Hepatocyte (in vitro differentiated cells): Measurements from ENCODE around the gene MT3. TPM values are rescaled to one million over a fixed set of nuclear protein-coding genes. Genes with fewer than 3 reads are reported as not detected.

Source experiments
- DNase-seq: peaks from one replicate; pipeline ENCODE4 v3.0.0-alpha.2; 2016; ENCODE audit warnings: low spot score
- H2AFZ ChIP-seq: fragments of 200-600 bp; sonication (generic); 2 replicates; pipeline ENCODE4 v1.6.0; 2016; ENCODE audit warnings: antibody characterized with exemption, mild to moderate bottlenecking
- H3K27ac ChIP-seq: fragments of 200-600 bp; sonication (generic); 2 replicates; pipeline ENCODE4 v1.5.1; 2016; ENCODE audit warnings: mild to moderate bottlenecking
- H3K27me3 ChIP-seq: fragments of 200-600 bp; sonication (generic); 2 replicates; pipeline ENCODE4 v1.6.1; 2016
- H3K36me3 ChIP-seq: fragments of 200-600 bp; sonication (generic); replicated peaks from 2 replicates; pipeline ENCODE4 v1.5.1; 2016; ENCODE audit warnings: low read depth; ENCODE audit not compliant: insufficient read depth
- H3K4me1 ChIP-seq: fragments of 200-600 bp; sonication (generic); 2 replicates; pipeline ENCODE4 v1.5.1; 2016; ENCODE audit warnings: mild to moderate bottlenecking, moderate library complexity; ENCODE audit not compliant: insufficient read depth
- H3K4me2 ChIP-seq: fragments of 200-600 bp; sonication (generic); 2 replicates; pipeline ENCODE4 v1.6.0; 2016
- H3K4me3 ChIP-seq: fragments of 200-600 bp; sonication (generic); 2 replicates; pipeline ENCODE4 v1.5.1; 2016; ENCODE audit warnings: mild to moderate bottlenecking
- H3K79me2 ChIP-seq: fragments of 200-600 bp; sonication (generic); 2 replicates; pipeline ENCODE4 v1.6.0; 2017; ENCODE audit warnings: mild to moderate bottlenecking
- H3K9me2 ChIP-seq: fragments of 200-600 bp; sonication (generic); replicated peaks from 2 replicates; pipeline ENCODE4 v1.6.0; 2017; ENCODE audit warnings: mild to moderate bottlenecking; ENCODE audit not compliant: insufficient read depth
- H3K9me3 ChIP-seq: fragments of 200-600 bp; sonication (generic); 2 replicates; pipeline ENCODE4 v1.5.1; 2016; ENCODE audit warnings: low read depth, mild to moderate bottlenecking
- H4K20me1 ChIP-seq: fragments of 200-600 bp; sonication (generic); 2 replicates; pipeline ENCODE4 v1.6.0; 2016; ENCODE audit warnings: mild to moderate bottlenecking; ENCODE audit not compliant: insufficient read depth, poor library complexity, severe bottlenecking
- EZH2 ChIP-seq: fragments of 200-600 bp; sonication (generic); IDR thresholded peaks from 2 replicates; pipeline ENCODE4 v1.6.1; 2016; ENCODE audit warnings: antibody characterized with exemption, mild to moderate bottlenecking, borderline replicate concordance
- EZH2phosphoT487 ChIP-seq: fragments of 200-600 bp; sonication (generic); IDR thresholded peaks from one replicate; pipeline ENCODE4 v1.6.1; 2018; ENCODE audit warnings: antibody characterized with exemption, mild to moderate bottlenecking, low read depth, moderate library complexity; ENCODE audit not compliant: unreplicated experiment, severe bottlenecking
- WGBS: methylation state at CpG from one replicate; pipeline ENCODE4 v1.1.6; 2016; ENCODE audit warnings: low lambda C conversion rate; ENCODE audit errors: missing lambda C conversion rate; 5-methylcytosine and 5-hydroxymethylcytosine counted together
- polyA plus RNA-seq: library from polyadenylated mRNA; unstranded; fragments of >200 nt; fragmentation: Nextera tagmentation; extraction: Ambion mirVana; gene quantifications from 2 replicates; pipeline ENCODE4 v1.2.1, GENCODE V29; 2016
- total RNA-seq: library from RNA; depleted of rRNA; stranded (reverse); fragments of >200 nt; gene quantifications from 2 replicates; pipeline ENCODE4 v1.2.3, GENCODE V29; 2014
- TF ChIP-seq, protein P1 (sequence below): fragments of 200-600 bp; sonication (generic); IDR thresholded peaks from 2 replicates; pipeline ENCODE4 v1.5.1; 2016; ENCODE audit warnings: antibody characterized with exemption, mild to moderate bottlenecking; ENCODE audit not compliant: poor library complexity

MT3 gene
- total and polyA plus RNA-seq, 2 experiments from 2014 or later, result not detected

GRCh38 chr16:56549744-56550385 lies 39.5 kb upstream of the MT3 start:
- WGBS, result 94% methylated on average over 5 of the region's 5 CpGs
- Histone ChIP-seq H3K9me2 (no peaks in the 10 kb centered on the region), H4K20me1 (no peaks in the 10 kb centered on the region), H3K27me3 (no peaks in the 10 kb centered on the region), H3K4me1 (no peaks in the 10 kb centered on the region), H3K79me2 (no peaks in the 10 kb centered on the region), H3K4me3 (no peak overlapping the region), H3K36me3 (no peaks in the 10 kb centered on the region), H3K4me2 (no peak overlapping the region), H2AFZ (no peak overlapping the region), H3K9me3 (no peaks in the 10 kb centered on the region), H3K27ac (no peak overlapping the region)
- TF ChIP-seq EZH2phosphoT487 (no peak), EZH2 (no peak)
- TF ChIP-seq, protein P1, sequence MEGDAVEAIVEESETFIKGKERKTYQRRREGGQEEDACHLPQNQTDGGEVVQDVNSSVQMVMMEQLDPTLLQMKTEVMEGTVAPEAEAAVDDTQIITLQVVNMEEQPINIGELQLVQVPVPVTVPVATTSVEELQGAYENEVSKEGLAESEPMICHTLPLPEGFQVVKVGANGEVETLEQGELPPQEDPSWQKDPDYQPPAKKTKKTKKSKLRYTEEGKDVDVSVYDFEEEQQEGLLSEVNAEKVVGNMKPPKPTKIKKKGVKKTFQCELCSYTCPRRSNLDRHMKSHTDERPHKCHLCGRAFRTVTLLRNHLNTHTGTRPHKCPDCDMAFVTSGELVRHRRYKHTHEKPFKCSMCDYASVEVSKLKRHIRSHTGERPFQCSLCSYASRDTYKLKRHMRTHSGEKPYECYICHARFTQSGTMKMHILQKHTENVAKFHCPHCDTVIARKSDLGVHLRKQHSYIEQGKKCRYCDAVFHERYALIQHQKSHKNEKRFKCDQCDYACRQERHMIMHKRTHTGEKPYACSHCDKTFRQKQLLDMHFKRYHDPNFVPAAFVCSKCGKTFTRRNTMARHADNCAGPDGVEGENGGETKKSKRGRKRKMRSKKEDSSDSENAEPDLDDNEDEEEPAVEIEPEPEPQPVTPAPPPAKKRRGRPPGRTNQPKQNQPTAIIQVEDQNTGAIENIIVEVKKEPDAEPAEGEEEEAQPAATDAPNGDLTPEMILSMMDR, result no peak
- DNase-seq, result no peak

- Histone ChIP-seq H4K20me1 (no peaks in the 10 kb centered on the region), H3K79me2 (no peaks in the 10 kb centered on the region), H3K36me3 (no peaks in the 10 kb centered on the region), H3K27ac (no peak overlapping the region), H3K4me3 (no peak overlapping the region), H3K9me2 (no peaks in the 10 kb centered on the region), H3K4me2 (no peak overlapping the region), H3K9me3 (no peaks in the 10 kb centered on the region), H2AFZ (no peak overlapping the region), H3K4me1 (no peaks in the 10 kb centered on the region), H3K27me3 (peaks cover 4% of the 10 kb centered on the region)
- no peak for DNase-seq
- WGBS, result 64% methylated on average over 11 of the region's 11 CpGs
- TF ChIP-seq, protein P1, result no peak
- TF ChIP-seq EZH2phosphoT487 (no peak), EZH2 (no peak)
Measured at GRCh38 chr16:56551796-56552738, 37.3 kb upstream of the MT3 start.

DNA sequence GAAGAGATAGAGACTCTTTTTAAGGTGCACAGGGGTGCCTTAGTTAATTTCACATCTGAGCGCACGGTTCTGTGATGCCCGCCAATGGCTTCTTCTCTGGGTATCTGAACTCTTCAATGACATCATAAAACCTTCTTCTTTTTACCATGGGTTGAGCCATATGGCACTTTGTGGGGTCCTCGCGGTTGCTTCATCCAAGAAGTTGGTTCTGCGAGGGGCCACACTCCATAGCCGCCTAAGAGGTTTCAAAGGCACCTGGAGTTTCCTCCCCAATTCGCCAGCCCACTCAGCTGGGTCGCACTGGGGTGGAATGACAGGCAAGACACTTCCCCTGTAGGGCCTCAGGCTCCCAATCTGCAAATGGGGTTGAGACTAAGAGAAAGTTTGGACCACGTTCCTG lies 34.9 kb upstream of the MT3 start:
- no peak overlapping the region for H2AFZ ChIP-seq
- H3K79me2 ChIP-seq, result no peaks in the 10 kb centered on the region
- H4K20me1 ChIP-seq, result no peaks in the 10 kb centered on the region
- no peak for DNase-seq
- H3K27ac ChIP-seq, result no peak overlapping the region
- no peaks in the 10 kb centered on the region for H3K4me1 ChIP-seq
- no peak overlapping the region for H3K4me2 ChIP-seq
- H3K27me3 ChIP-seq, result peaks cover 4% of the 10 kb centered on the region
- WGBS, result 91% methylated on average over 10 of the region's 10 CpGs
- H3K36me3 ChIP-seq, result no peaks in the 10 kb centered on the region
- H3K9me2 ChIP-seq, result no peaks in the 10 kb centered on the region
- H3K9me3 ChIP-seq, result no peaks in the 10 kb centered on the region
- TF ChIP-seq EZH2, result no peak
- TF ChIP-seq, protein P1, result no peak
- no peak for TF ChIP-seq EZH2phosphoT487
- no peak overlapping the region for H3K4me3 ChIP-seq
